Measurements from ENCODE around the gene USP44. TPM values are rescaled to one million over a fixed set of nuclear protein-coding genes. Genes with fewer than 3 reads are reported as not detected.

USP44 gene
- total and polyA plus RNA-seq, 2 of the 8 experiments (the other 6 are each of a cell fraction or from before 2014, with no cell fraction given), result 129 to 197 TPM

DNA sequence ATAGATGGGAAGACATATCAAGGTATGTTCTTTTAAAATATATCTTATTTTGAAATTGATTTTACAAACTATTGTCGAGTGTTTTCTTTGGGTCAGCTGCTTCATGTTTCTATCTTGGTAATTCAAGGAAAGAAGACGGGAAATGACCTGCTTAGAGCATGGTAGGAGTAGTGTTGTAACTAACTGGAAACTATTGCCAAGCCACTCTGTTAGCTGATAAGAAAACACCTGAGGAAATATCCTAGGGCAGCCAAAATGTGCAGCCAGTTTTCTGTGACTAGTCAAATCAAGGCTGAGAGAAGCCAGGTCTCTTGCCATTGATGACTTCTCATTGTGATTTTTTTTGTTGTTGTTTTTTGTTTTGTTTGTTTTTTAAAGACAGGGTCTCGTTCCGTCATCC is 47.1 kb downstream of the USP44 start:
- 91% methylated on average over 4 of the region's 4 CpGs; no CpG with 5 or more reads in 1 of the 2 experiments for WGBS, 2 experiments (ENCODE audit: extremely low coverage in 1 of 2, insufficient coverage in 1 of 2, insufficient read length in 1 of 2, insufficient replicate concordance in 2 of 2, low coverage in 1 of 2, low lambda C conversion rate in 2 of 2, missing lambda C conversion rate in 1 of 2)
- H3K23me2 ChIP-seq (ENCODE audit: low read depth, low read length), result no peaks in the 10 kb centered on the region
- CTCF ChIA-PET (ENCODE audit: partially characterized antibody), result interaction anchor here (0.5 kb wide), 1 partner anchor 177 kb away, joined by 3 read pairs; no protein-coding TSS in a partner anchor
- TF ChIP-seq CHD2 (IDR thresholded peaks at IDR 0.05; ENCODE audit: low read length), result no peak
- TF ChIP-seq, protein P1, sequence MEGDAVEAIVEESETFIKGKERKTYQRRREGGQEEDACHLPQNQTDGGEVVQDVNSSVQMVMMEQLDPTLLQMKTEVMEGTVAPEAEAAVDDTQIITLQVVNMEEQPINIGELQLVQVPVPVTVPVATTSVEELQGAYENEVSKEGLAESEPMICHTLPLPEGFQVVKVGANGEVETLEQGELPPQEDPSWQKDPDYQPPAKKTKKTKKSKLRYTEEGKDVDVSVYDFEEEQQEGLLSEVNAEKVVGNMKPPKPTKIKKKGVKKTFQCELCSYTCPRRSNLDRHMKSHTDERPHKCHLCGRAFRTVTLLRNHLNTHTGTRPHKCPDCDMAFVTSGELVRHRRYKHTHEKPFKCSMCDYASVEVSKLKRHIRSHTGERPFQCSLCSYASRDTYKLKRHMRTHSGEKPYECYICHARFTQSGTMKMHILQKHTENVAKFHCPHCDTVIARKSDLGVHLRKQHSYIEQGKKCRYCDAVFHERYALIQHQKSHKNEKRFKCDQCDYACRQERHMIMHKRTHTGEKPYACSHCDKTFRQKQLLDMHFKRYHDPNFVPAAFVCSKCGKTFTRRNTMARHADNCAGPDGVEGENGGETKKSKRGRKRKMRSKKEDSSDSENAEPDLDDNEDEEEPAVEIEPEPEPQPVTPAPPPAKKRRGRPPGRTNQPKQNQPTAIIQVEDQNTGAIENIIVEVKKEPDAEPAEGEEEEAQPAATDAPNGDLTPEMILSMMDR (IDR thresholded peaks at IDR 0.05; ENCODE audit: control extremely low read depth in 1 of 3, insufficient read depth in 1 of 3, low read depth in 1 of 3, low read length in 3 of 3), result no peak

More for the DNA sequence above, 47.1 kb downstream of the USP44 start:
- POLR2A ChIA-PET (ENCODE audit: partially characterized antibody), result interaction anchor here (0.9 to 1.2 kb wide), 2 partner anchors 11 to 22 kb away, joined by 3 read pairs; no protein-coding TSS in a partner anchor
- Histone ChIP-seq H3K4ac (replicated peaks; ENCODE audit: insufficient read length, low read depth, low read length) (no peak overlapping the region), H3K4me2 (ENCODE audit: insufficient read depth in 1 of 2, low read depth in 2 of 2, low read length in 2 of 2) (no peak overlapping the region), H4K8ac (ENCODE audit: extremely low read depth, insufficient read depth, low read length) (no peak overlapping the region), H3K23ac (ENCODE audit: insufficient read length) (no peak overlapping the region), H3K14ac (ENCODE audit: insufficient read length) (no peak overlapping the region), H2AK5ac (ENCODE audit: low read depth, low read length) (no peak overlapping the region), H3K9me3 (ENCODE audit: insufficient read depth in 2 of 2, low read depth in 1 of 2, low read length in 1 of 2) (no peaks in the 10 kb centered on the region), H3K27me3 (replicated peaks in 1 of 4; ENCODE audit: control insufficient read depth in 3 of 4, extremely low read depth in 1 of 4, insufficient read depth in 3 of 4, low read length in 3 of 4) (no peaks in the 10 kb centered on the region), H3K27ac (ENCODE audit: low read depth, low read length) (no peak overlapping the region), H2BK20ac (ENCODE audit: low read length) (no peak overlapping the region), H2BK120ac (replicated peaks; ENCODE audit: low read depth, low read length) (no peak overlapping the region), H3K79me1 (ENCODE audit: low read depth, low read length) (peaks cover 3% of the 10 kb centered on the region; the same call in 1 of the 2 replicates), H3K4me1 (replicated peaks in 1 of 4; ENCODE audit: control insufficient read depth in 3 of 4, insufficient read depth in 4 of 4, low read length in 3 of 4) (no peaks in the 10 kb centered on the region), H2BK5ac (ENCODE audit: low read depth, low read length) (no peak overlapping the region), H4K91ac (replicated peaks; ENCODE audit: insufficient read length, low read length) (no peak overlapping the region), H4K5ac (ENCODE audit: insufficient read length, low read depth, low read length) (no peak overlapping the region), H4K20me1 (replicated peaks in 1 of 2; ENCODE audit: control insufficient read depth in 1 of 2, insufficient read depth in 2 of 2, low read length in 2 of 2) (peaks cover 4% of the 10 kb centered on the region in 2 experiments), H2BK15ac (ENCODE audit: low read length) (no peak overlapping the region), H3K56ac (replicated peaks; ENCODE audit: insufficient read length, low read depth, low read length) (no peak overlapping the region), H2AFZ (ENCODE audit: low read length) (no peak overlapping the region), H3K4me3 (ENCODE audit: extremely low read depth in 1 of 4, insufficient read depth in 2 of 4, low read depth in 3 of 4, low read length in 4 of 4) (no peak overlapping the region), H3K18ac (ENCODE audit: extremely low read depth, low read length) (no peak overlapping the region), H2BK12ac (ENCODE audit: low read depth, low read length) (no peak overlapping the region), H3K79me2 (ENCODE audit: control insufficient read depth in 1 of 2, insufficient read depth in 2 of 2, low read length in 2 of 2) (peaks cover 0 to 26% of the 10 kb centered on the region in 2 experiments; a peak in 2 of 4 replicates), H3K9ac (replicated peaks in 1 of 4; ENCODE audit: extremely low read depth in 1 of 4, low read depth in 3 of 4, low read length in 3 of 4) (no peak overlapping the region), H3K36me3 (ENCODE audit: control insufficient read depth in 2 of 4, insufficient read depth in 4 of 4, low read length in 3 of 4) (peaks cover 11 to 56% (median 31%) of the 10 kb centered on the region in 4 experiments; a peak in 6 of 8 replicates)
- FAIRE-seq (no peak), DNase-seq (ENCODE audit: low read depth in 1 of 2, low spot score in 2 of 2) (no peak)
